NCI-H1048 (cell line): Measurements from ENCODE around the gene COL27A1.
"Not testable (repeated sequence)": the region's sequence is repeated elsewhere in the genome, so short reads cannot be mapped to it uniquely, and the experiment has no call there.

Experiments used
- DNase-seq: peaks from one replicate; lab custom pipeline; 2025; lab: John Stamatoyannopoulos, UW

COL27A1 gene

DNA sequence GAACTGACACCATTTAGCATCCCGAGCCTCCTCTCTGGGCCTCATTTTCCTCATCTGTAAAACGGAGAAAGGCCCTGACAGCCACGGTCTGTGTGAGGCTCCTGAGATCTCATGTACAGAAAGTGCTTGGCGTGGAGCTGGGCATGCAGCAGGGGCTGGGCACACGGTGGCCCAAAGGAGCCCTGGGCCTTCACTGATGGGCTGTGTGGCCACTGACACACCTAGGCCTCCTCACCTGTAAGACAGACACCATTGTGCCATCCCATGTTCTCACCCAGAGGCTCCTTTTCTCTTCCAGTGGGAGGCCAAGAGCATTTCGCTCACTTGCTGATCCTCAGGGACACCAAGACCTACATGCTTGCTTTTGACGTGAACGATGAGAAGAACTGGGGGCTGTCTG lies 169.2 kb downstream of the COL27A1 start:
- DNase-seq = no peak

DNA sequence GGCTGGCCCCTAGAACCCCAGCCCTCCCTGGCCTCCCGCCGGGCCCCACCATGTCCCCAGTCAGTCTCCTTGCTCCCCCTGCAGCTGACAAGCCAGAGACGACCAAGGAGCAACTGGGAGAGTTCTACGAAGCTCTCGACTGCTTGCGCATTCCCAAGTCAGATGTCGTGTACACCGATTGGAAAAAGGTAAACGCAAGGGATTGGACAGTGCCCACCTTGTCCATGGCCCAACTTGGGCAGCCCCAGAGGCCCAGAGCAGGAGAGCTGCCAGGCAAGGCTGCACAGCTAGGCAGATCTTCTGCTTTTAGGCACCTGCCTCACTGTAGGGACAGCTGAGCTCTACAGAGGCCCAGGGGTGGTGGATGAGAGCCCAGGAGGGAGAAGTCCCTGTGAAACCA lies 169.6 kb downstream of the COL27A1 start:
- not testable (repeated sequence) for DNase-seq

GRCh38 chr9:114325684-114326254 lies 170.4 kb downstream of the COL27A1 start:
- DNase-seq = not testable (repeated sequence)

GRCh38 chr9:114327749-114328148 lies 172.4 kb downstream of the COL27A1 start:
- DNase-seq = no peak

DNA sequence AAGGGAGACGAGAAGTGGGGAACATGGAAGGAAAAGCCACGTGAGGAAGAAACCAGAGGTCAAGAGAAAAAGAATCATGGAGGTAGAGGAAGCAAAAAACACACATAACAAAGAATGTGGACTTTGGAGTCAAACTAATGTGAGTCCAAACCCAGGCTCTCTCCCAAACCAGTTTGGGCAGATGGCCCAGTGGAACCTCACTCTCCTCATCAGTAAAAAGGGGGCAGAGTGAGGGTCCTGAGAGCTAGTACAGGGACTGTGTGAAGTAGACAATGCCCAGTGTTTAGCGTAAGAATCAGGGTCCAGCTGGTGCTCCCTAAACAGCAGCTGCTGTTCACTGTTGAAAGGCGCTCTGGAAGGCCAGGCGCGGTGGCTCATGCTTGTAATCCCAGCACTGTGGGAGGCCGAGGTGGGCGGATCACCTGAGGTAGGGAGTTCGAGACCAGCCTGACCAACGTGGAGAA lies 173.1 kb downstream of the COL27A1 start:
- DNase-seq = not testable (repeated sequence)

GRCh38 chr9:114328937-114329624 lies 173.7 kb downstream of the COL27A1 start:
- not testable (repeated sequence) for DNase-seq

DNA sequence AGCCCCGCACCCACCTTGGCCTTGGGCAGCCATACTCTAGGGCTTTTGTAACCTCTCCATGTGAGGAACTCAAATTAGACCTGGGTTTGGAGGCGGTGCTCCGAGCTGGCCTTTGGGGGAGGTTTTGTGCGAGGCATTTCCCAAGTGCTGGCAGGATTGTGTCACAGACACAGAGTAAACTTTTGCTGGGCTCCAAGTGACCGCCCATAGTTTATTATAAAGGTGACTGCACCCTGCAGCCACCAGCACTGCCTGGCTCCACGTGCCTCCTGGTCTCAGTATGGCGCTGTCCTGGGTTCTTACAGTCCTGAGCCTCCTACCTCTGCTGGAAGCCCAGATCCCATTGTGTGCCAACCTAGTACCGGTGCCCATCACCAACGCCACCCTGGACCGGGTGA lies 174.3 kb downstream of the COL27A1 start, which contains the start of gene ORM2:
Gene ORM2, plus strand, starts transcription at position 245 of the 398 bp plus-strand sequence. Its CDS starts 36 bp downstream, at position 281.
- not testable (repeated sequence) for DNase-seq

- no peak for DNase-seq
Measured at GRCh38 chr9:114330636-114331035, 175.3 kb downstream of the COL27A1 start.

DNA sequence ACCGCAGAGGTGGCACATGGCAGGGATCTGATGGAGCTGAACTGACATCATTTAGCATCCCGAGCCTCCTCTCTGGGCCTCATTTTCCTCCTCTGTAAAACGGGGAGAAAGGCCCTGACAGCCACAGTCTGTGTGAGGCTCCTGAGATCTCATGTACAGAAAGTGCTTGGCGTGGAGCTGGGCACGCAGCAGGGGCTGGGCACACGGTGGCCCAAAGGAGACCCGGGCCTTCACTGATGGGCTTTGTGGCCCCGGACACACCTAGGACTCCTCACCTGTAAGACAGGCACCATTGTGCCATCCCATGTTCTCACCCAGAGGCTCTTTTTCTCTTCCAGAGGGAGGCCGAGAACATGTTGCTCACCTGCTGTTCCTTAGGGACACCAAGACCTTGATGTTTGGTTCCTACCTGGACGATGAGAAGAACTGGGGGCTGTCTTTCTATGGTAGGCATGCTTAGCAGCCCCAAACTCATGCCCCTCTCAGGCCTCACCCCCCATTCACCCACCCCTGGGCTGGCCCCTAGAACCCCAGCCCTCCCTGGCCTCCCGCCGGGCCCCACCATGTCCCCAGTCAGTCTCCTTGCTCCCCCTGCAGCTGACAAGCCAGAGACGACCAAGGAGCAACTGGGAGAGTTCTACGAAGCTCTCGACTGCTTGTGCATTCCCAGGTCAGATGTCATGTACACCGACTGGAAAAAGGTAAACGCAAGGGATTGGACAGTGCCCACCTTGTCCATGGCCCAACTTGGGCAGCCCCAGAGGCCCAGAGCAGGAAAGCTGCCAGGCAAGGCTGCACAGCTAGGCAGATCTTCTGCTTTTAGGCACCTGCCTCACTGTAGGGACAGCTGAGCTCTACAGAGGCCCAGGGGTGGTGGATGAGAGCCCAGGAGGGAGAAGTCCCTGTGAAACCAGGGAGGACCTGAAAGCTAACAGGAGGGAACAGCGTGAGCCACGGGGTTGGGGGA lies 176.2 kb downstream of the COL27A1 start:
- not testable (repeated sequence) for DNase-seq

- not testable (repeated sequence) for DNase-seq
Measured at GRCh38 chr9:114332474-114333040, 177.2 kb downstream of the COL27A1 start.

- not testable (repeated sequence) for DNase-seq
Measured at GRCh38 chr9:114333718-114334117, 178.4 kb downstream of the COL27A1 start.

DNA sequence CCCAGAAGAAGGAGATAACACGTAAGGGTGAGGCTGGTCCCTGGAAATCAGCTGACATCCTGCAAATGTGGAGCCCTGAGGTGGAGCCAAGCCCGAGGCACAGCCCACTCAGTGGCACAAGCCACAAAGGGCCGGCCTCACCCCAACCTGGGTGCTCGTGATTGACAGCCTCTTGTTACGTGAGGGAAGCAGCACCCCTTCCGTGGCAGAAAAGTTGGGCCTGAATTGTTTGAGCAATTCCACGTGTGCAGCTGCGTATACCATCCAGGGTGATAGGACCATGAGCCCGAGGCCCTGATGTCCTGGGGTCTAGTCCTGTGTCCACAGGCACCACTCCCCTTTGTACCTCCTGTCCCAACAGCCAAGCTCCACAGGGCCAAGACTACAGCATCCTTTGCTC lies 179.2 kb downstream of the COL27A1 start:
- DNase-seq = no peak

DNA sequence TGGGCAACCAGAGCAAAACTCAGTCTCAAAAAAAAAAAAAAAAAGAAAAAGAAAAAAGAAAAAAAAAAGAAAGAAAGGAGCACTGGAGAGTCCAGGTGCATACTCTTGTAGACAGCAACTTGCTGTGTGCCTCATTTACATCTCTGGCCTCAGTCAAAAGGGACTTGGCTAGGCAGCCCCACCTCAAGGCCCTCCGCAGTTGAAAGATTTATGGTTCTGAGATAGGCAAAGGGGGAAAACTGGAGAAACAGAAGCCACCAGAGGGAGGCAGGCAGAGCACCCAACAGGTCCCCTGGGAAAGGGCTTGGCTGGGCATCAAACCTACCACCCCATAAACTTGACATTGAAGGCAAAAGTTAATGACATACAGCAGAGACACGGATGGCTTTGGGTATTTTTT lies 180.4 kb downstream of the COL27A1 start:
- no peak for DNase-seq

GRCh38 chr9:114336157-114336556 lies 180.8 kb downstream of the COL27A1 start:
- no peak for DNase-seq

DNA sequence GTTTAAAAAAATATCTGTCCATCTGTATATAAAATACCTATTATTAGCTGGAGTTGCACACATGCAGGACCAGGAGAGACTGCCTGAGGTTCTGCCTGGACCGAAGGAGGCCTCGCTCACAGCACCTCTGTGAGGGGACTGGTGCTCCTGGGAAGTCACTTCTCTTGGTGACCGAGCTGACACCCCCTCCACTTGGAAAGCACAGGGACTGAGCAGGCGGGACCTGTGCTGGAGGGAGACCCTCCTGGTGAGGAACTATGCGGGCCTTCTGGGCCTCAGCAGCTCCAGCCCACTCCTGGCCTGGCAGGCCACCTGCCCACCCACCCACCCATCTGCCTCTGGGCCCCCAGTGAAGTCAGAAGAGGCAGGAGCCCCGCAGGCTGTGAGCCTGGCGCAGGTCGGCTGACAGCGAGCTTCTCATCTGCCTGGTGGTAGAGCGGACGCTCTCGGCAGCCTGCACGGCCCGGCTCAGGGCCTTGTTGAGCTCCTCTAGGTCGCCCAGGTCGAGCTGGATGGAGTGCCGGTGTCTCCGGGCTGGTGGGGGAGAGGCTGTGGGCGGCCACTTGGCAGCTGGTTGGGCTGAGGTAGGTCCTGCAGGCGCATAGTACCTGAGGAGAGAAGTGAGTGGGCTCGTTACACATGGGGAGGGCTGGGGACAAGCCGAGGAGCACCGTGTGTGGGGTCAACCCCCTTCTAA lies 181.5 kb downstream of the COL27A1 start:
- DNase-seq = no peak

DNA sequence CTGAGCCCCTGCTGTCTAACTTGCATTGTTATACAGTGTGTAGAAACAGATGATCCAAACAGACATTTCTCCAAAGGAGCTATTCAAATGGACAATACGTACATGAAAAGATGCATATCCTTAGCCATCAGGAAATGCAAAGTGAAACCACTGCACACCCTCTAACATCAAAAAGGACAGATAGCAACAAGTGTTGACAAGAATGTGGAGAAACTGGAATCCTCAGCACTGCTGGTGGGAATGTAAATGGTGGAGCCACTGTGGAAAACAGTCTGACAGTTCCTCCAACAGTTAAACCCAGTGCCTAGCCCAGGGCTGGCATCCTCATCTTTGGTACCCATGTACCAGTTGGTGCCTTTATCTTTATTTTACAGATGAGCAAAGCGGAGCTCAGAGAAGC lies 182.8 kb downstream of the COL27A1 start:
- DNase-seq = no peak

DNA sequence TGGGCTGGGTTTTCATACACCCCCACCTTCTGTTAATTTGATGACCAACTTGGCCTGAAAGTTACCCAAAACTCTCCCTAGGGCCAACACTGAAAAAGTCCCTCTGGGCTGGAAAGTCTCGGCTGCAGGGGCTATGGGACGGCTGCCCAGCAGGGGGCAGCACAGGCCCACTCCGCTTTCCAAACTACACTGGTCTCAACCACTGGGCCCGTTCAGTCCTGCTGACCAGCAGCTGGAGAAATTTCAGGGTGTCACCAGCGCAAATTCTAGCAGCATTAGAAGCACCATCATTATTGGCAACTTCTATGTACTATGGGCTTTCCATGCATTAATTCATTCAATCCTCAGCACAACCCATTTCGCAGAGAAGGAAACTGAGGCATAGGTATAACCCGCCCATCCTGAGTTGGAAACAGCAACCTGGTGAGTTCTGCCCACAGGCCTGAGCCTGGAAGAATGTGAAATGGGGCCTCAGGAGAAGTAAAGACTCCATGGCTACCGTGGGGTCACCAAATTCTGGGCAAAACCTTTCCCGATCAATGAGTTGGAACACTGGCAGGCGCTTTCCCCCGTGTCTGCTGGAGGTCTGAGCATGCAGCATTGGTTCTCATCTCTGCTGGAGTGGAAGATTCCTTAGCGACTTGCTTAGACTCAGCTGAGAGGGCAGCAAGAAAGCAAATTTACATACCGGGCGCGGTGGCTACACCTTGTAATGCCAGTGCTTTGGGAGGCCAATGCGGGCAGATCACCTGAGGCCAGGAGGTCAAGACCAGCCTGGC lies 184.0 kb downstream of the COL27A1 start:
- no peak for DNase-seq

GRCh38 chr9:114341152-114341830 lies 186.0 kb downstream of the COL27A1 start:
- DNase-seq = no peak

GRCh38 chr9:114341991-114342390 lies 186.7 kb downstream of the COL27A1 start:
- DNase-seq = no peak
